PC-3 (cell line): ENCODE measurements around the gene CRHR2.

Experiments used
- EZH2phosphoT487 ChIP-seq: fragments of 300-600 bp; sonication (generic); IDR thresholded peaks from 2 replicates; pipeline ENCODE4 v1.6.1; 2018; ENCODE audit warnings: mild to moderate bottlenecking, antibody characterized with exemption, low read length, borderline replicate concordance
- TF ChIP-seq, protein P1 (sequence below): fragments of 300-600 bp; sonication (generic); conservative IDR thresholded peaks from 2 replicates; pipeline ENCODE4 v1.5.1; 2017; ENCODE audit warnings: antibody characterized with exemption, low read depth, mild to moderate bottlenecking, low read length

DNA sequence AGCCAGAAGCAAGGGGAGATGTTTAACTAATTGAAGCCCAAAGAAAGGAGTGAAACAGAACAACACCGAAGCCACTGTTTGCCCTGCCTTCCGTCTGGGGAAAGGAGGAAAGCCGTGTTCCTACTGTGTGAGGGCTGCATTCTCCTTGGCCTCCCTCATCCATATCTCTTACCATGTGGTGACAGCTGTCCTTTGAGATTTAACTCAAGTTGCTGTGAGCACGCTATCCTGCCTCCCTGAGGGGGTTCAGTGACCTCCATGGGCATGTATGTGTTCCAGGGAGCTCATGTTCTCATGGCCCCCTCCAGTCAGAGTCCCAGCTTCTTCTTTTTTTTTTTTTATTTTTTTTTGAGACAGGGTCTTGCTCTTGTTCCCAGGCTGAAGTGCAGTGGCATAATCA, 26.2 kb upstream of the CRHR2 start:
- TF ChIP-seq, protein P1, sequence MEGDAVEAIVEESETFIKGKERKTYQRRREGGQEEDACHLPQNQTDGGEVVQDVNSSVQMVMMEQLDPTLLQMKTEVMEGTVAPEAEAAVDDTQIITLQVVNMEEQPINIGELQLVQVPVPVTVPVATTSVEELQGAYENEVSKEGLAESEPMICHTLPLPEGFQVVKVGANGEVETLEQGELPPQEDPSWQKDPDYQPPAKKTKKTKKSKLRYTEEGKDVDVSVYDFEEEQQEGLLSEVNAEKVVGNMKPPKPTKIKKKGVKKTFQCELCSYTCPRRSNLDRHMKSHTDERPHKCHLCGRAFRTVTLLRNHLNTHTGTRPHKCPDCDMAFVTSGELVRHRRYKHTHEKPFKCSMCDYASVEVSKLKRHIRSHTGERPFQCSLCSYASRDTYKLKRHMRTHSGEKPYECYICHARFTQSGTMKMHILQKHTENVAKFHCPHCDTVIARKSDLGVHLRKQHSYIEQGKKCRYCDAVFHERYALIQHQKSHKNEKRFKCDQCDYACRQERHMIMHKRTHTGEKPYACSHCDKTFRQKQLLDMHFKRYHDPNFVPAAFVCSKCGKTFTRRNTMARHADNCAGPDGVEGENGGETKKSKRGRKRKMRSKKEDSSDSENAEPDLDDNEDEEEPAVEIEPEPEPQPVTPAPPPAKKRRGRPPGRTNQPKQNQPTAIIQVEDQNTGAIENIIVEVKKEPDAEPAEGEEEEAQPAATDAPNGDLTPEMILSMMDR, result no peak
- no peak for TF ChIP-seq EZH2phosphoT487
